Mucosa of descending colon (tissue), 3 donors: ENCODE results near the gene MAPK12. TPM values are rescaled to one million over a fixed set of nuclear protein-coding genes. Genes with fewer than 3 reads are reported as not detected.
"Not testable (repeated sequence)": the region's sequence is repeated elsewhere in the genome, so short reads cannot be mapped to it uniquely, and the experiment has no call there.

ENCODE experiments used
- ATAC-seq: fragments of 200-7000 bp; cut with Tn5 transposase; one replicate; pipeline ENCODE4 v1.9.1; 2020; ENCODE audit warnings: mild to moderate bottlenecking, moderate library complexity
- DNase-seq, 3 donors: peaks; one replicate each; pipeline ENCODE4 v3.0.0-alpha.2; 2020
- H3K36me3 ChIP-seq: fragments of 200-600 bp; one replicate; pipeline ENCODE4 v1.8.0; 2021; ENCODE audit warnings: low read depth, mild to moderate bottlenecking
- H3K4me1 ChIP-seq: fragments of 200-600 bp; one replicate; pipeline ENCODE4 v1.8.0; 2021; ENCODE audit warnings: low read depth, mild to moderate bottlenecking
- H3K4me3 ChIP-seq: fragments of 200-600 bp; one replicate; pipeline ENCODE4 v1.8.0; 2021; ENCODE audit warnings: mild to moderate bottlenecking
- H3K9me3 ChIP-seq: fragments of 200-600 bp; one replicate; pipeline ENCODE4 v1.8.0; 2021; ENCODE audit warnings: mild to moderate bottlenecking
- intact Hi-C, 2 donors: fragments of 100-400 bp; cut with DNase I in 1 of 2; cut with micrococcal nuclease in 1 of 2; formaldehyde crosslinking; loops; one replicate each; pipeline versions ENCODE4 v1.11.0 to v1.11.1; 2022; cut with DNase I, micrococcal nuclease
- total RNA-seq, 3 donors: library from RNA; stranded (reverse); fragmentation: NEBNext Ultra II Directional in 2 of 3; extraction: Animal tissue kit (Norgen Biotek cat#: 25700) in 2 of 3; gene quantifications; one replicate each; pipeline versions ENCODE4 v1.2.1 to v1.2.4, GENCODE V29; 2021 to 2023
- TF ChIP-seq, protein P1 (sequence below): fragments of 200-600 bp; IDR thresholded peaks from one replicate; pipeline ENCODE4 v1.8.0; 2022; ENCODE audit warnings: antibody characterized with exemption, mild to moderate bottlenecking
- donor health status: DM: no; HTN: no; CAD: no; lungs with moderate emphysema.
- donor health status: DM: no; HTN: no; CAD: no.
- donor health status: DM: no; HTN: yes; CAD: no.

Gene MAPK12
- total RNA-seq, 3 donors from 2014 or later: 2.3 to 6.5 (median 5.2) TPM

DNA sequence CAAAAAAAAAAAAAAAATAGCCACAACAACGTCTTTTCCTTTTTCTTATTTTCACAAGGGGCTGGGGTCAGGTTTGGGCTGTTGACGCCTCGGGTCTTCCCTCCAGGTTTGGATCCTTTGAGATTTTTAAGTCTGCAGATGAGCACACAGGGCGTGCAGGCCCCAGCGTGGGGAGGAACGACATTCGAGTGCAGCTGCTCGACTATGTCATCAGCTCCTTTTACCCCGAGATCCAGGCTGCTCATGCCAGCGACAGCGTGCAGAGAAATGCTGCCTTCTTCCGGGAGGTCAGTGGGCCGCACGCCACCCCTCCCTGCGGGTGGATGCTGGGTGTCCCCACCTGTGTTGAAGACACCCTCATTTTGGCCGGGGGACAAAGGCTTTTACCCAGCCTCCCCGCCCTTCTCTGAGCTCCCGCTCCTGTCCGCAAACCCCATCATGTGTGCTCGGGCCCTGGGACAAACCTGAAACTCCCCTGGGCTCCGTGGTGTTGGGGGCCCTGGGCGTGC is 53.0 kb downstream of the MAPK12 start:
- no peaks in the 10 kb centered on the region for H3K9me3 ChIP-seq
- intact Hi-C loops: no loop called here
- no peak overlapping the region for H3K4me3 ChIP-seq
- no peaks in the 10 kb centered on the region for H3K4me1 ChIP-seq
- ATAC-seq (no peak), DNase-seq (no peak)
- H3K36me3 ChIP-seq: peaks cover 8% of the 10 kb centered on the region
- TF ChIP-seq, protein P1, sequence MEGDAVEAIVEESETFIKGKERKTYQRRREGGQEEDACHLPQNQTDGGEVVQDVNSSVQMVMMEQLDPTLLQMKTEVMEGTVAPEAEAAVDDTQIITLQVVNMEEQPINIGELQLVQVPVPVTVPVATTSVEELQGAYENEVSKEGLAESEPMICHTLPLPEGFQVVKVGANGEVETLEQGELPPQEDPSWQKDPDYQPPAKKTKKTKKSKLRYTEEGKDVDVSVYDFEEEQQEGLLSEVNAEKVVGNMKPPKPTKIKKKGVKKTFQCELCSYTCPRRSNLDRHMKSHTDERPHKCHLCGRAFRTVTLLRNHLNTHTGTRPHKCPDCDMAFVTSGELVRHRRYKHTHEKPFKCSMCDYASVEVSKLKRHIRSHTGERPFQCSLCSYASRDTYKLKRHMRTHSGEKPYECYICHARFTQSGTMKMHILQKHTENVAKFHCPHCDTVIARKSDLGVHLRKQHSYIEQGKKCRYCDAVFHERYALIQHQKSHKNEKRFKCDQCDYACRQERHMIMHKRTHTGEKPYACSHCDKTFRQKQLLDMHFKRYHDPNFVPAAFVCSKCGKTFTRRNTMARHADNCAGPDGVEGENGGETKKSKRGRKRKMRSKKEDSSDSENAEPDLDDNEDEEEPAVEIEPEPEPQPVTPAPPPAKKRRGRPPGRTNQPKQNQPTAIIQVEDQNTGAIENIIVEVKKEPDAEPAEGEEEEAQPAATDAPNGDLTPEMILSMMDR: no peak

DNA sequence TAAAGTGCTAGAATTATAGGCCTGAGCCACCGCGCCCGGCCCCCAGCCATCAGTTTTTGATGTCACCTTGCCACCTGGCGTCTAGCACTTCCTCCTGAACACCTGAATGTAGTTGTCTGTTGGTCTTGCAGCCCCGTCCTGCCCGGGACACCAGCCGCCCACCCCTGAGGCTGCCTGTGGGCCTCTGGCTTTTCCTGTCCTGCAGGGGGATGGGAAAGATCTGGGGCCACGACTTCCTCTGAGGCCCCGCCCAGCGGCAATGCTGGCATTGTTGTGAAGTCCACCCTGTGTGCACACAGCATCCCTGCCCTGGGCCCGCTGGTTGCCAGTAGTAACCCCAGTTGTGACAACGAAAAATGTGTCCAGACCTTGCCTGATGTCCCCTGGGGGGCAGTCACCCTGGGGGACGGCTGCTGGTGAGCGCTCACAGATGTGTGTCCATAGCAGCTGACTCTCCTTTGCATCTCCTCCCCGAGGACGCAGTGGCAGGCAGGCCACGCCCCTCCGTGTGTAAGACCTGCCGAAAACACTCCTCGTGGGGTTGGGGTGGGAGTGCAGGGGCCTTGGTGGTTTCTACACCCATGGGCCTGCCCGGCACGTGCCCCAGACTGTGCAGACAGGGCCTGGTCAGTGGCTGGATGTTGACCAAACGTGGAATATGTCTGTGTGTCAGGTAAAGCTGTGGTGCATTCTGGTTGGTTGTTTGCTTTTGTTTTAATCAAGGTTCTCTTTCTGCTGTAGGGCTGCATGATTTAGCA is 53.9 kb downstream of the MAPK12 start:
- peak in 1 of 3 donors; percentile 19 for DNase-seq
- TF ChIP-seq, protein P1: no peak
- ATAC-seq: no peak
- intact Hi-C loops: no loop called here
- Histone ChIP-seq H3K36me3 (peaks cover 8% of the 10 kb centered on the region), H3K9me3 (no peaks in the 10 kb centered on the region), H3K4me1 (peaks cover 1% of the 10 kb centered on the region), H3K4me3 (no peak overlapping the region)

DNA sequence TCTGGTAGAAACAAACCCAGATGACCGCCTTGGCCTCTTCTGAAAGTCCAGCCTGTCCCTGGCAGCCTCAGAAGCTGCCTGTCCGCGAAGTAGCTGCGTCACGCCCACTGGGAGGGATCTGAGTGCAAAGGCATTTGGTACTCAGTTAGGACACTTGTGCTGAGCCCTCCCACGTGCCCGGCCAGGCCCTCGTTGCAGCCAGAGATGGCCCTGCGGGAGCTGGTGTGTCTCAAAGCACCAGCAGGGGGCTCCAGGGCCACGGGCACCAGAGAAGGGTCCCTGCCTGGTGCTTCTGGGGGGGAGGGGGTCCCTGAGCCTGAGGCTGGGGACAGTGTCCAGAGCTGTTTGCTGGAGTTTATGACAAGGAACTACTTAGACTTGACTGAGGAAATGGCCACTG is 54.9 kb downstream of the MAPK12 start:
- Histone ChIP-seq H3K36me3 (peaks cover 8% of the 10 kb centered on the region), H3K9me3 (no peaks in the 10 kb centered on the region), H3K4me1 (peaks cover 9% of the 10 kb centered on the region), H3K4me3 (no peak overlapping the region)
- peak; percentile 18 for ATAC-seq
- TF ChIP-seq, protein P1: no peak
- intact Hi-C loops: no loop called here
- peak in 2 of 3 donors; percentile 26 to 62 for DNase-seq

DNA sequence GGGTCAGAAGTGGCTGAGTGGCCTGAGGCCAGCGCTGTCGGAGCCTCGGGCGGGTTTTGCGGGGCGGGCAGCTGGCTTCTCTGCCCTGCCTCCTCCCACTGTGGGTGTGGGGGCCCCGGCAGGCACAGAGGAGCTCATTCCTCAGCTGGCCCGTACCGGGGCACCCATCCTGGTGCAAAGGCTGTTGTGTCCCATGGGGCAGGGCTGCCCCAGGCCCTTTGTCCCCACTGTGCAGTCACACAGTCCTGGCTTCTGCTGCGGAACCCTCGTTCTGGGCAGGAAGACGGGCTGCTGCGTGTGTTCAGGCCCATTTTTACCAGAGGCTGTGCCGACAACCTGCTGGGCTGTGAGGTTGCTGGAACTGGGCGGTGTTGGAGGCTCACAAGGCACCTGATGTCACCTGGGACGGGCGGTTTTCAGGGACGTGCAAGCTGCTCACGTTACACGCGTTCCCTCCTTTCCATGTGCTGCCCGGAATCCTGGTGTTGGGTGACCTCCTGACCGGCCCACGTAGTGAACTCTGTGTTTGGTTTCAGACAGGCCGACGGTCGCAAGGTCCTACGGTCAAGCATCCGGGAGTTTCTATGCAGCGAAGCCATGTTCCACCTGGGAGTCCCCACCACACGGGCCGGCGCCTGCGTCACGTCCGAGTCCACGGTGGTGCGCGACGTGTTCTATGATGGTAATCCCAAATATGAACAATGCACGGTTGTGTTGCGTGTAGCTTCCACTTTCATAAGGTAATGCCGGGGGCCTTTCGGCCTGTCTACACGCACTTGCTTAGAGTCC is 55.5 kb downstream of the MAPK12 start:
- DNase-seq (no peak), ATAC-seq (no peak)
- no peak overlapping the region for H3K4me3 ChIP-seq
- TF ChIP-seq, protein P1: no peak
- H3K36me3 ChIP-seq: peaks cover 4% of the 10 kb centered on the region
- peaks cover 9% of the 10 kb centered on the region for H3K4me1 ChIP-seq
- intact Hi-C loops: no loop called here
- H3K9me3 ChIP-seq: no peaks in the 10 kb centered on the region

DNA sequence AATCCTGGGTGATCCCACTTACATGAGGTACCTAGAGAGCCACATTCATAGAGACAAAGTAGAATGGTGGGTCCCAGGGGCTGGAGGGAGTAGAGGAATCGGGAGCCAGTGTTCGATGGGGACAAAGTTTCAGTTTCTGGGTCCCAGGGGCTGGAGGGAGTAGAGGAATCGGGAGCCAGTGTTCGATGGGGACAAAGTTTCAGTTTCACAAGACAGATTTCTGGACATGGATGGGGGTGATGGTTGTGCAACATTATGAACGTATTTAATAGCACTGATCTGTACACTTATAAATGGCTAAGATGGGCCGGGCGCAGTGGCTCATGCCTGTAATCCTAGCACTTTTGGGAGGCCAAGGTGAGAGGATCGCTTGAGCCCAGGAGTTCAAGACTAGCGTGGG is 56.5 kb downstream of the MAPK12 start:
- ATAC-seq, H3K4me3 ChIP-seq, H3K36me3 ChIP-seq, H3K9me3 ChIP-seq, intact Hi-C loops, DNase-seq: not testable (repeated sequence)
- peaks cover 11% of the 10 kb centered on the region for H3K4me1 ChIP-seq

DNA sequence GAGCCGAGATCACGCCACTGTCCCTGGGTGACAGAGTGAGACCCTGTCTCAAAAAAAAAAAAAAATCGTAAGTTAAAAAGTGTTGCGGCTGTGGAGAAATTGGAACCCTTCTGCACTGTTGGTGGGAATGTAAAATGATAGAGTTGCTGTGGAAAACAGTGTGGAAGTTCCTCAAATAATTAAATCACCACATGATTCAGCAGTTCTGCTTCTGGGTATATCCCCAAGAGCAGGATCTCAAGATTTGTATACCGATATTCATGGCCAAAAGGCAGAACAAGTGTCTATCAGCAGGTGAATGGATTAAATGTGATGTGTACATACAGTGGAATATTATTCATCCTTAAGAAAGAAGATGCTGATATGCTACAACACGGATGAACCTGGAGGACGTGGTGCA is 56.9 kb downstream of the MAPK12 start:
- TF ChIP-seq, protein P1: no peak
- no peaks in the 10 kb centered on the region for H3K9me3 ChIP-seq
- intact Hi-C loops: no loop called here
- H3K36me3 ChIP-seq: no peaks in the 10 kb centered on the region
- ATAC-seq: no peak
- DNase-seq: no peak
- H3K4me3 ChIP-seq: no peak overlapping the region
- H3K4me1 ChIP-seq: peaks cover 15% of the 10 kb centered on the region
